K562 (cell line): ENCODE results near the gene CCL8. TPM values are rescaled to one million over a fixed set of nuclear protein-coding genes. Genes with fewer than 3 reads are reported as not detected.

Source experiments
- polyA plus RNA-seq, 8 experiments: library from polyadenylated mRNA; depleted of rRNA in 4 of 8; stranded (reverse) in 5 of 8; unstranded in 3 of 8; fragments of >200 nt; fragmentation: Nextera tagmentation in 2 of 8; fragmentation: Illumina TruSeq in 1 of 8; extraction: Ambion mirVana in 2 of 8; extraction: Trizol in 1 of 8; gene quantifications; 2 replicates each; pipeline versions ENCODE4 v1.2.1 to v1.2.3, GENCODE V29; 2011 to 2014; ENCODE audit warnings: inconsistent platforms in 1 of 8, missing spikeins in 1 of 8
- total RNA-seq, 7 experiments: library from RNA; depleted of rRNA in 6 of 7; stranded (reverse); fragments of >200 nt in 6 of 7; fragmentation: Illumina TruSeq in 2 of 7; extraction: Trizol in 2 of 7; gene quantifications; 2 replicates each; pipeline versions ENCODE4 v1.2.1 to v1.2.3, GENCODE V29; 2011 to 2021; ENCODE audit warnings: low replicate concordance in 1 of 7

The CCL8 gene
- total and polyA plus RNA-seq, 9 of the 15 experiments (the other 6 are each of a cell fraction or from before 2014, with no cell fraction given) = 0.06 TPM; not detected in 8

Other genes starting within 250 kb of the CCL8 start
- 0.54 and 0.82 TPM in 2 replicates for gene CCL2, start 64.2 kb upstream of the CCL8 start, total RNA-seq (2014; rRNA removed)
- 0.86 and 0.87 TPM in 2 replicates for gene CCL2, start 64.2 kb upstream of the CCL8 start, total RNA-seq (2014; rRNA removed; fragmentation: Illumina TruSeq; extraction: Trizol)
- gene CCL2, start 64.2 kb upstream of the CCL8 start, total RNA-seq (2015; rRNA removed; fragmentation: Illumina TruSeq; extraction: Trizol) = 4.4 and 5.4 TPM in 2 replicates
- 0.86 and 1.0 TPM in 2 replicates for gene CCL2, start 64.2 kb upstream of the CCL8 start, total RNA-seq (2021)
- 0.73 and 3.2 TPM in 2 replicates for gene CCL2, start 64.2 kb upstream of the CCL8 start, polyA plus RNA-seq (2011; rRNA removed)
- gene CCL2, start 64.2 kb upstream of the CCL8 start, polyA plus RNA-seq (2014; fragmentation: Illumina TruSeq; extraction: Trizol) = 0.88 and 1.5 TPM in 2 replicates
- gene CCL2, start 64.2 kb upstream of the CCL8 start, polyA plus RNA-seq (2014; fragmentation: Nextera tagmentation; extraction: Ambion mirVana) = 1 to 10 TPM; 1.9 to 2.2 TPM
- gene CCL2, start 64.2 kb upstream of the CCL8 start, polyA plus RNA-seq (2014; rRNA removed) = 0.11 and 0.61 TPM in 2 replicates
- gene CCL7, start 49.2 kb upstream of the CCL8 start, total RNA-seq (2014; rRNA removed) = not detected in 2 replicates
- gene CCL7, start 49.2 kb upstream of the CCL8 start, total RNA-seq (2014; rRNA removed; fragmentation: Illumina TruSeq; extraction: Trizol) = not detected in 2 replicates
- gene CCL7, start 49.2 kb upstream of the CCL8 start, total RNA-seq (2015; rRNA removed; fragmentation: Illumina TruSeq; extraction: Trizol) = not detected in 2 replicates
- not detected in 2 replicates for gene CCL7, start 49.2 kb upstream of the CCL8 start, total RNA-seq (2021)
- gene CCL7, start 49.2 kb upstream of the CCL8 start, polyA plus RNA-seq (2011; rRNA removed) = not detected in 2 replicates
- gene CCL7, start 49.2 kb upstream of the CCL8 start, polyA plus RNA-seq (2014; fragmentation: Illumina TruSeq; extraction: Trizol) = not detected in 2 replicates
- gene CCL7, start 49.2 kb upstream of the CCL8 start, polyA plus RNA-seq (2014; fragmentation: Nextera tagmentation; extraction: Ambion mirVana) = not detected
- not detected in 2 replicates for gene CCL7, start 49.2 kb upstream of the CCL8 start, polyA plus RNA-seq (2014; rRNA removed)
- gene CCL11, start 33.7 kb upstream of the CCL8 start, total RNA-seq (2014; rRNA removed) = not detected in 2 replicates
- not detected in 2 replicates for gene CCL11, start 33.7 kb upstream of the CCL8 start, total RNA-seq (2014; rRNA removed; fragmentation: Illumina TruSeq; extraction: Trizol)
- gene CCL11, start 33.7 kb upstream of the CCL8 start, total RNA-seq (2015; rRNA removed; fragmentation: Illumina TruSeq; extraction: Trizol) = not detected in 2 replicates
- not detected in 2 replicates for gene CCL11, start 33.7 kb upstream of the CCL8 start, total RNA-seq (2021)
- gene CCL11, start 33.7 kb upstream of the CCL8 start, polyA plus RNA-seq (2011; rRNA removed) = not detected in 2 replicates
- gene CCL11, start 33.7 kb upstream of the CCL8 start, polyA plus RNA-seq (2014; fragmentation: Illumina TruSeq; extraction: Trizol) = not detected in 2 replicates
- not detected for gene CCL11, start 33.7 kb upstream of the CCL8 start, polyA plus RNA-seq (2014; fragmentation: Nextera tagmentation; extraction: Ambion mirVana)
- gene CCL11, start 33.7 kb upstream of the CCL8 start, polyA plus RNA-seq (2014; rRNA removed) = not detected in 2 replicates
- not detected in 2 replicates for gene CCL13, start 37.0 kb downstream of the CCL8 start, total RNA-seq (2014; rRNA removed)
- not detected in 2 replicates for gene CCL13, start 37.0 kb downstream of the CCL8 start, total RNA-seq (2014; rRNA removed; fragmentation: Illumina TruSeq; extraction: Trizol)
- not detected in 2 replicates for gene CCL13, start 37.0 kb downstream of the CCL8 start, total RNA-seq (2015; rRNA removed; fragmentation: Illumina TruSeq; extraction: Trizol)
- gene CCL13, start 37.0 kb downstream of the CCL8 start, total RNA-seq (2021) = not detected in 2 replicates
- gene CCL13, start 37.0 kb downstream of the CCL8 start, polyA plus RNA-seq (2011; rRNA removed) = not detected in 2 replicates
- not detected in 2 replicates for gene CCL13, start 37.0 kb downstream of the CCL8 start, polyA plus RNA-seq (2014; fragmentation: Illumina TruSeq; extraction: Trizol)
- gene CCL13, start 37.0 kb downstream of the CCL8 start, polyA plus RNA-seq (2014; fragmentation: Nextera tagmentation; extraction: Ambion mirVana) = not detected
- gene CCL13, start 37.0 kb downstream of the CCL8 start, polyA plus RNA-seq (2014; rRNA removed) = not detected in 2 replicates
- 0.29 TPM in 1 of 2 replicates, not detected in the other for gene CCL1, start 43.8 kb downstream of the CCL8 start, total RNA-seq (2014; rRNA removed)
- not detected in 2 replicates for gene CCL1, start 43.8 kb downstream of the CCL8 start, total RNA-seq (2014; rRNA removed; fragmentation: Illumina TruSeq; extraction: Trizol)
- not detected in 2 replicates for gene CCL1, start 43.8 kb downstream of the CCL8 start, total RNA-seq (2015; rRNA removed; fragmentation: Illumina TruSeq; extraction: Trizol)
- not detected in 2 replicates for gene CCL1, start 43.8 kb downstream of the CCL8 start, total RNA-seq (2021)
- gene CCL1, start 43.8 kb downstream of the CCL8 start, polyA plus RNA-seq (2011; rRNA removed) = not detected in 2 replicates
- gene CCL1, start 43.8 kb downstream of the CCL8 start, polyA plus RNA-seq (2014; fragmentation: Illumina TruSeq; extraction: Trizol) = not detected in 2 replicates
- gene CCL1, start 43.8 kb downstream of the CCL8 start, polyA plus RNA-seq (2014; fragmentation: Nextera tagmentation; extraction: Ambion mirVana) = under 1 TPM in 1 of 2 experiments, not detected in 1; 0.45 TPM
- not detected in 2 replicates for gene CCL1, start 43.8 kb downstream of the CCL8 start, polyA plus RNA-seq (2014; rRNA removed)